GM12801 (cell line): ENCODE results near the gene KRTAP4-7.
"Not testable (repeated sequence)": the region's sequence is repeated elsewhere in the genome, so short reads cannot be mapped to it uniquely, and the experiment has no call there.

Experiments
- TF ChIP-seq, protein P1 (sequence below): IDR thresholded peaks from one replicate; pipeline ENCODE4 v1.5.1; 2011; ENCODE audit warnings: control low read depth; ENCODE audit not compliant: insufficient read length; ENCODE audit errors: extremely low read depth

The KRTAP4-7 gene

DNA sequence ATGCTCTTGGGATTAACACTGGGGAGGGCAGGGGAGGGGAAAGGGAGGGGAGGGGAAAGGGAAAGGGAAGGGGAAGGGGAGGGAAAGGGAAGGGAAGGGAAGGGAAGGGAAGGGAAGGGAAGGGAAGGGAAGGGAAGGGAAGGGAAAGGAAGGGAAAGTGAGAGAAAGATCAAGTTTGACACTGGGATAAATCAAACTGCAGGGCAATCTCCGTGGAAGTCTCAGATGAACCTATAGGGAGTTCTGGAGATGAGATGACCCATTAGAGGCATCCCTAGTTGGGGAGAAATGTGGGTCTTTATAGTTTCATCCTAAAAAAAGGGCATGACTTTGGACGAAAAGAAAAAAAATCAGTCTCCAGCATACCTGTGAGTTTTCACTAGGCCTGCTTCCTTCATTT is 37.8 kb downstream of the KRTAP4-7 start:
- TF ChIP-seq, protein P1, sequence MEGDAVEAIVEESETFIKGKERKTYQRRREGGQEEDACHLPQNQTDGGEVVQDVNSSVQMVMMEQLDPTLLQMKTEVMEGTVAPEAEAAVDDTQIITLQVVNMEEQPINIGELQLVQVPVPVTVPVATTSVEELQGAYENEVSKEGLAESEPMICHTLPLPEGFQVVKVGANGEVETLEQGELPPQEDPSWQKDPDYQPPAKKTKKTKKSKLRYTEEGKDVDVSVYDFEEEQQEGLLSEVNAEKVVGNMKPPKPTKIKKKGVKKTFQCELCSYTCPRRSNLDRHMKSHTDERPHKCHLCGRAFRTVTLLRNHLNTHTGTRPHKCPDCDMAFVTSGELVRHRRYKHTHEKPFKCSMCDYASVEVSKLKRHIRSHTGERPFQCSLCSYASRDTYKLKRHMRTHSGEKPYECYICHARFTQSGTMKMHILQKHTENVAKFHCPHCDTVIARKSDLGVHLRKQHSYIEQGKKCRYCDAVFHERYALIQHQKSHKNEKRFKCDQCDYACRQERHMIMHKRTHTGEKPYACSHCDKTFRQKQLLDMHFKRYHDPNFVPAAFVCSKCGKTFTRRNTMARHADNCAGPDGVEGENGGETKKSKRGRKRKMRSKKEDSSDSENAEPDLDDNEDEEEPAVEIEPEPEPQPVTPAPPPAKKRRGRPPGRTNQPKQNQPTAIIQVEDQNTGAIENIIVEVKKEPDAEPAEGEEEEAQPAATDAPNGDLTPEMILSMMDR, result no peak

DNA sequence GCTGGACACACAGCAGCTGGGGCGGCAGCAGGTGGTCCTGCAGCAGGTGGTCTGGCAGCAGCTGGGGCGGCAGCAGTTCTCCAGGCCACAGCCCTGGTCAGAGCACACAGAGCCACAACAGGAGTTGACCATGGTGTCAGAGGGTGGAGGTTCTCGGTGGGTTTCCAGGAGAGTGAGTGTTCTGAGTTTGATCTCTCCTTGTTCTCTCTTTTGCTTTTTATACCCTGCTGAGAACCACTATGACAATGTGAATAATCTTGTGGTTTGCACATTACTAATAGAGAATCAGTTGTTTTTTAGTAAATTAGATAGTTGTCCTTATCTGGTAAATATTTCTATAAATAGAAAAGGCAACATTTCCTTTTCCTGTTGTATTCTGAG is 40.0 kb downstream of the KRTAP4-7 start, which contains the start of gene KRTAP4-12:
Gene KRTAP4-12 (minus strand): TSS at position 192 of the 381 bp plus-strand sequence. CDS start 60 bp downstream, at position 132.
- TF ChIP-seq, protein P1, result not testable (repeated sequence)

DNA sequence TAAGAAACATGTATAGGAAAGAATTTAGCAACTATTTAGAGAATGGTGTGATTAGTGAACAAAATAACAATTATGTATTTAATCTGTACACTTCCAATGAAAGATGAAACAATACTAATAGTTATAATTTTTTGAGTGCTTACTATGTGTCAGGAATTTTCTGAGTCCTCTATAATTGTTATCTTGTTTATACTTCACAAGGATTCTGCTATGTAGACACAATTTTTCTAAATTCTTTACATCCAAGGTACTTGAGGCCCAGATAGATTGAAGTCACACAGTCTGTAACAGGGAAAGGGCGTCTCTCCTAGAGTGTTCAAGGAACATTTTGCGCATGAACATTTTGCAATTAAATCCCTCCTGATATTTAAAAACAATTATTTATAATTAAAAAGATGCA is 41.1 kb downstream of the KRTAP4-7 start:
- TF ChIP-seq, protein P1, result no peak

DNA sequence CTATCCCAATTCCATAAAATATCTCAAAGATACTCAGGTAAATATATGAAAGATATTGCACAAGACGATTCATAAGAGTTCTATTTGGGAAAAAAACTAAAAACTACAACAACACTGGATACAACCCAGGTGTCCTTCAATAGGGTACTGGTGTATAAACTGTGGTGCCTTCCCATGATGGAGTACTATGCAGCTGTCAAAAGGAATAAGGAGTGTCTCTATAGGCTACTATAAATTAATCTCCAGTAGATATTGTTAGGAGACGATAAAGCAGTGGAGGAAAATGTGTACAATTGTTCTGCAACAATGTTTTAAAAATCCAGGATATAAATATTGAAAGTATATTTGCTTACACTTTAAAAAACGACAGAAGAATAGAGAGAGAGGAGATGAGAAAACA is 42.5 kb downstream of the KRTAP4-7 start:
- TF ChIP-seq, protein P1, result no peak

DNA sequence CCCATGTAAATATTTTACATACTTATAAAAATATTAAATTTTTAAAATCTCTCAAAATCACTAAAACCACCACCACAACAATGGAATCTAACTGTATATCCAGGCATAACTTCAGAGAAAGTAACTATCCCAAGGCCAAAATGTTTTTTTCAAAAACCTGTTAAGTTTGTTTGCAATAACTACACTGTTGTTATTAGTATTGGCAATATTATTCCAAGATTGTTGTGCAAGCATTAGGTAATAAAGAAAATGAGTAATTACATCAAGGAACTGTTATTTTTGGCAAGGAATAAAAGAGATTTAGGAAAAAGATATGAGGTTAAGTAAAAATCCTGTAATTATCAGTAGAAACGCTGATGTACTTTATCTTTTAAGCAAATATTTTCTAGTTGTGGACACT is 43.4 kb downstream of the KRTAP4-7 start:
- TF ChIP-seq, protein P1, result no peak

DNA sequence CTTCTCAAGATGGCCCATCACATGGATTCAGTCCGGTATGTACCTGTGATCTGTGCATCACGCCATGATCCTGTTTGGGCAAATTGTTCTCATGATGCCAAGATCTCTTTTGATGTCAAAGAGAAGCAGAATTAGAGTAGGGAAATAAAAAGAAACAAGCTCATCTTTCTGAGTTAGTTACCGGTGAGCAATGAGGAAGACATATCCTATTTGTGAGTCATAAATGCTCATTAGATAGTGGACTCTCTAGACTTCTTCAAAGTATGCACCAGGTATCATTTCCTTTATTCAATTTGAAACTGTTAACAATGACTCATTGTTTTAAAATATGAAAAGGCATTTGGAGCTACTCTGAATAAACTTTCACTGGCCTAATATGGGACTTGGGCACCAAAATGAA is 48.0 kb downstream of the KRTAP4-7 start:
- TF ChIP-seq, protein P1, result no peak

DNA sequence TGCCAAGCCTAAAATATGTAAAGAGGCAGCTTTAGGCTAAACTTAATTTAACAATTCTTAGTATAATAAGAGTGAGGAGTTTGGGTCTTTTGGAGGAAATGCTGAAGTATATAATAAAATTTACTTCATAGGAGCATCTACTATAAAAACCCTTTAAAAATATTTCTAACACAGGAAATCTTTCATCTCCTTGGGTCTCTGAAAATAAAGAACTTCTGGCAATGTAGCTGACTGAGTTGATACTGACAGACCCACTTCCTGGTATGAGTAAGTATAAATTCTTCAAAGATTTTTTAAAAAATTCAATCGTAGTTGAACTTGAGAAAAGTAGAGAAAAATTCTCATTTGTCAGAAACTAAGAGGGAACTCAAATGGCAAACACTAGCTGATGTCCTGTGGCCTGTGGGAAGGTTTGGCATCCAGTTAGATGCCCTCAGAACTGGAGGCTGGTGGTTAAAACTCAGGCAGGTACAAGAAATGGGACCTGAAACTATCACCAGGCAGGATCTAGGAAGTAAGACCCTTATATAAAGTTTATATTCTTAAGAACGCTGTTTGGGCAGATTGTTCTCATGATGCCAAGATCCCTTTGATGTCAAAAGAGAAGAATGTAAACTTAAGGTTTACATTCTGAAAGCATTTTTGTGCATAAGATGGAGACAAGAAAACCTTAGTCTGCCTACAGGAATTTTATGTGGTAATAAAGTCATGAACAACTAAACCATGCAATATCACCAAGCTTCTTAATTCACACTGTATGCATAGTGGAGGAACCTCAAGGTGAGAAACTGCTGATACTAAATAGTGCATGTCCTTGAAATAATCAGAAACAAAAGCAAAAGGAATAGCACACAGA is 50.2 kb downstream of the KRTAP4-7 start:
- TF ChIP-seq, protein P1, result no peak
